GM21423 (cell line): ENCODE results near the gene PTPRR.

Source experiments
- ATAC-seq: cut with Tn5 transposase; IDR thresholded peaks from one replicate; pipeline ENCODE4 v1.9.1; 2021; ENCODE audit warnings: mild to moderate bottlenecking, moderate library complexity; ENCODE audit not compliant: unreplicated experiment

The PTPRR gene

DNA sequence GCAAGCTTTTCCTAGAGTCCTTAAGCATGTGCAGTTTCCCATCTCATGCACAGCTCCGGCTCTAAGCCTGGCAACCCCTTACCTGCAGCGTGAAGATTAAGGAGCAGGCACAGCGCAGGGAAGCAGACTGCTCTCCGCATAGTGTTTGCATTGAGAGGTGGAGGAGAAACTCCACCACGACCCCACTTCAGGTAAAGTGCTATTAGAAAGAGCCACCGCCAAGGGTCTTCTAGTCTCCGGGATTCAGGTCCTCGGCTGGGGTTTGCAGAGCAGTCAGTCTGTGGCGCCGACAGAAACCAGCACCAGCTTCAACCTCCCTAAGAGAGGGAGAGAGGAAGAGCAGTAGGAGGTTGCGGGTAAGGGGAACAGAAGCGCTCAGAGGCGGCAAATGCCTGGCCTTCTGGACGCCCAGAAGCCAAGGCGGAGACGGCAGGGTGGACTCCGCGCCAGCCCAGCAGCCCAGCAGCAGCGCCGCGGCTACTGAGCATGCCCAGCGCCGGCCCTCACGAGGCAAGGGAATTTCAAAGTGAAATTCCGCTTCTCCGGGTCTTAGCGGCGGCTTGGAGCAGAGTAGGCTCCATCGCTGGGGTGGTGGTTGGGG lies at the start of gene PTPRR:
Gene PTPRR (minus strand): TSS at position 488 of the 601 bp plus-strand sequence. CDS start 348 bp downstream, at position 140.
- ATAC-seq, result no peak

GRCh38 chr12:70966996-70967790 lies 46.7 kb upstream of the PTPRR start:
- ATAC-seq, result no peak

DNA sequence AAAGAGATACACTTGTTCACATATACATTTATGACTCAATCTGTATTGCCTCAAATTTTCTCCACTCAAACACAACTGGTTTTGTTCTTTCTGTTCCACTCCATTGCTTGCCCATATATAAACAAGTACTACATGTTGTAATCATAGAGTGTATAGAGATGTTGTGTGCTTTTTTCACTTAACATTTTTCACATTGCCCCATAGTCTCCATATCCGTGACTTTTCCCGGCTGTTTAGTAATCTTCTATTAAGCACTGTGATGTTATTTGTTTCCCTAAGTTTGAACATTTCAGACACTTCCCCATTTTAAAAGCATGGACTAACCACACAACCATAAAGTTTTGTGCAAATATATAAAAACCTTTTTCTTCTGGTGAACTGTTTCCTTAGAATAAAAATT lies 45.5 kb upstream of the PTPRR start:
- ATAC-seq, result no peak

DNA sequence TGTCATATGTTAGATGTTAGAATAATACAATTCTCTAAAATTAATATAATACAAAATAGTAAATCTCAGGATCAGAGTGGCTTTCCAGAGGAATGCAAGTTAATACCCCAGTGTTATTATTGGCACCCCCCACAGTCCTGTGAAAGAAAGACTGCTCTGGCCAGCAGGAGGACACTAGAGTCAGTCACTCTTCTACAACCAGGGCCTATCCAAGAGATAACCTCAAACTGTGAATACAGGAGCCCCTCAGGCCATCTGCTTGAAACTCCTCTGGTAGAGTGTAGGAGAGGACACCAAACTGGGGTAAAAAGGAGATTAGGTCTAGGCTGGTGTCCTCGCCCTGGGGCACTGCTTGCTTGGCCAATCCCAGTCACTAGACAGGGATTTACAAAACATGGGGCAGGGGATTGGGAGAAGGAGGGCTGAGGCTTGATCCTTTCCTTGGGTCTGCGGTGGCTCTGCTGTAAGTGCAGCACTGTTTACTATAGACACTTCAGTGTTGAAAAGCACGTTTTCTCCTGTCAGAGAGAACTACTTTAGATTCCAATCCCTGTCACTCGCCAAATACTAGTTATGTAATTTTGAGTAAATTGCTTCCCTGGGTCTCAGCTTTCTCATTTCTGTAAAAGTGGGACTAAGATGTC lies 44.5 kb upstream of the PTPRR start:
- ATAC-seq, result no peak

DNA sequence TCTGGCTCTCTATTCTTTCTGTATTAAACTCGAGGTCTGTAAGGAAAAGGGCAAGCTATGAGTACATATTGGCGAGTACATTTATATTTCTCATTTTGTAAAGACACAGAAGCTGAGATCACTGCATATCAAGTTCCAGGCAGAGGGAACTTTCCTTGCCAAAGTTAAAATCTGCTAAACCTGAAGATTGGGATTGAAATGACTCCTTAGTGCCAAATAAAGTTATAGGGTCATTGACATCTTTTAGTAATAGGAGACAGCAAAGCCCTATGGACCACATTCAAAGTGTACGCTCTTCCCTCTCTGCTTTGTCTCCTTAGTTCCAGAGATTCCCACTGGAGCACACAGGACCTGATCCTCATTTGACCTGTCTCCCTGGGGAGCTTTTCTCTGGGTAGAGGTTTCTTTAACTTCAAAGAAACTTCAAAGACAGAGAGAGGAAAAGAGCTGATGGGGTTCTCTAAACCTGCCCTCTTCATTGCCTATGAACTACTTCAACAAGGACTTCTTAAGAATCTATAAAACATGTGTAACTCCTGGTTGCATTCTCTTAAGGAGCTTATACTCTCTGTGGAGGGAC lies 42.6 kb upstream of the PTPRR start:
- no peak for ATAC-seq

GRCh38 chr12:70962226-70962794 lies 41.8 kb upstream of the PTPRR start:
- no peak for ATAC-seq

DNA sequence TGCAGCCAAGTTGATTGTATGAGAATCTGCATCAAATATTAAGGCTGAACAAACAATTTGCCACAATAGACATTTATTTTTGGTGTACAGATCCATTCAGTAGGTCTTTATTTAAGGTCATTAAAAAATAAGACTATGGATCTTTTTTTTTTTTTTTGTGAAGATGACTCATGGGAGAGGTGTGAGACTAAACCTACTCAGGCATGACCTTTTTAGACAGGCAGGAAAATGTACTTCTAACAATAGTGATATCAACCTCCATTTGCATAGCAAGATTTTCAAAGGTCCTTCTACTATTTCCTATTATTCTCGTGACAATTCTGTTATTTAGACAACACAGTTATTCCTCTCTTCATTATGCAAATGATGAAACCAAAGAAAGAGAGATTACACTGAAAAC lies 39.9 kb upstream of the PTPRR start:
- ATAC-seq, result no peak

DNA sequence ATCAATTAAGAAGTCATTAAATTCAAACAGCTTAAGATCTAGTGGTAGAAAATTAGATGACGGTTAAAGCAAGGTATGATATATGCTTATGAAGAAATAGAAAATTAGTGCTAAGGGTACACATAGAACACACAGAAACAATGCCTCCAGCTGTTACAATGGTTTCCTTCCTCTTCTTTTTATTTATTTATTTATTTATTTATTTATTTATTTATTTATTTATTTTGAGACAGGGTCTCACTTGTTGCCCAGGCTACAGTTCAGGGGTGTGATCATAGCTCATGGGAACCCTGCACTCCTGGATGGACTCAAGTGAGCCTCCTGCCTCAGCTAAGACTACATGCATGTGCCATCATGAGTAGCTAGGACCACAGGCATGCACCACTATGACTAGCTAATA lies 34.9 kb upstream of the PTPRR start:
- no peak for ATAC-seq

GRCh38 chr12:70950451-70950850 lies 29.9 kb upstream of the PTPRR start:
- no peak for ATAC-seq

- ATAC-seq, result no peak
Measured at GRCh38 chr12:70948976-70949336, 28.4 kb upstream of the PTPRR start.

- no peak for ATAC-seq
Measured at GRCh38 chr12:70948236-70948975, 27.9 kb upstream of the PTPRR start.

GRCh38 chr12:70936203-70936813 lies 15.8 kb upstream of the PTPRR start:
- ATAC-seq, result no peak

- no peak for ATAC-seq
Measured at GRCh38 chr12:70933133-70933532, 12.6 kb upstream of the PTPRR start.

DNA sequence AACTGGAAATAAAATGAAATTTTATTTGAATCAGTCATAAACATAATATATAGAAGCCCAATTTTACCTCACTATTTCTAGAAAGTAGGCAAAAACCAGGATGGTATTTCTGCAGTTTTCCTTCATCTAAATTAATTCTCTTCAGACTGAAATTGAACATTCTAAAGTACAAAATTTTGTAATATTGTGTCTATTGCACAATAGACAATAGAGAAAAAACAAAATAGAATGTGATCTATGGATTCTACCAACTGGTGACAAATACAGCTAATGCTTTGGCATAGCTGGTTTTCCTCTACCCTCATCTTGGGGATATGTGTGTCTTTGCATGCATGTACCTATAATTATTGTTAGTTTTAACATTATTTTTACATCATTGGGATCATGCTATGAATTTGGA lies 8.5 kb upstream of the PTPRR start:
- ATAC-seq, result no peak

GRCh38 chr12:70928071-70928470 lies 7.5 kb upstream of the PTPRR start:
- no peak for ATAC-seq

GRCh38 chr12:70927356-70927755 lies 6.8 kb upstream of the PTPRR start:
- ATAC-seq, result no peak

DNA sequence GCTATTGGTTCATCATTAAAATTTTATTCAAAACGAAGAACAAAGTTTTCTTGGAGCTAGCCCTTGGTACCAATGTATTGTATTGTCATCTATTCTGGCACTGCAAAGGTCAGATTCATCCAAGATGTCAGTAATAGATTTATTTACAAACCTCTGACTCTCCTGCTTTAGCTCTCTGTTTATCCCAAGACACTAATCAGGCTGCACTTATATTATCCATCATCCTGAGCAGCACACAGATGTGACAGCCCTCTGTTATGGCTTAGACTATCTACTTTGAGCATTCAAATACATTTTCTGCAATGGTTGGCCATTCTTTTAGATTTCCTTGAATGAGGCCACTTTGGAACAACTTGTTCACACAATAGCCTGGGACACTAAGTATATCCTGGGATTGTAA lies 5.0 kb upstream of the PTPRR start:
- ATAC-seq, result no peak

DNA sequence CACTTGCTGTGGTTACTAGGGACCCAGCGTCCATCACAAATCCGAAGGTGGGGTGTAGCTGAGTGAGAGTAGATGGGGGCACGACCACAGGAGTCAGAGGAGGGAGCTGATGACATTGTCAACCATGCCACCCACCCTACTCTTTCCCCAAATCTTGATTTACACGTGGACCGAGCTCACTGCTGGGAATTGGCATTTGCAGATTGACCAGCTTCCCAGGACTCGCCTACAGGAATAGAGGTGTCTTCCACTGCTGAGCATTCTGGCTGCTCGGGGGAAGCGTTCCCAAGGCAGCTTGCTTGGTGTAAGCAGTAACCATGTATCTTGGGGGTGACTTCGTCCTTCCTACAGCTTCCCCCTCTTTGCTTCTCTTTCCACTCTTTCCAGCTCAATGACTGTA lies 353 bp upstream of the PTPRR start:
- no peak for ATAC-seq

GRCh38 chr12:70919597-70920035 lies 922 bp downstream of the PTPRR start:
- no peak for ATAC-seq

GRCh38 chr12:70919176-70919575 lies 1.4 kb downstream of the PTPRR start:
- ATAC-seq, result no peak
